ENCODE data around the gene TBCK.

- TF ChIP-seq CTCF (IDR thresholded peaks at IDR 0.05 in 8 of 11, conservative IDR thresholded peaks at IDR 0.05 in 3 of 11) (no peak), POLR2A (IDR thresholded peaks at IDR 0.05) (no peak)
Measured at GRCh38 chr4:106314960-106315359, 1.0 kb downstream of the TBCK start.

Measured in spleen (tissue), 7 donors.